ENCODE measurements around the gene C18orf63.

Gene C18orf63

GRCh38 chr18:74378179-74378682 is 62.6 kb downstream of the C18orf63 start:
- no peaks in the 10 kb centered on the region for H3K9me2 ChIP-seq (replicated peaks; ENCODE audit: control insufficient read depth, low read length)
- no peak for TF ChIP-seq EZH2phosphoT487 (IDR thresholded peaks at IDR 0.05; ENCODE audit: borderline replicate concordance, low read length)
- no peak for TF ChIP-seq CTCF (IDR thresholded peaks at IDR 0.05; ENCODE audit: low read depth, low read length, poor library complexity, severe bottlenecking)
- peaks cover 2% of the 10 kb centered on the region; the same call in 1 of the 2 replicates for H3K27me3 ChIP-seq (ENCODE audit: control insufficient read depth, low read length)
- H3K9me3 ChIP-seq (ENCODE audit: control insufficient read depth, insufficient read depth, low read length): no peaks in the 10 kb centered on the region
- no peak overlapping the region for H3K4me2 ChIP-seq (ENCODE audit: low read length)
- no peaks in the 10 kb centered on the region for H3K79me2 ChIP-seq (ENCODE audit: control insufficient read depth, low read length)
- no peak overlapping the region for H3K27ac ChIP-seq (ENCODE audit: low read depth, low read length)
- no peaks in the 10 kb centered on the region for H3F3A ChIP-seq (ENCODE audit: control insufficient read depth, insufficient read depth)
- H3K4me3 ChIP-seq (ENCODE audit: low read length): no peak overlapping the region
- no peaks in the 10 kb centered on the region for H3K36me3 ChIP-seq (ENCODE audit: control insufficient read depth, low read length)
- H3K4me1 ChIP-seq (ENCODE audit: control insufficient read depth, low read length): no peaks in the 10 kb centered on the region
- H4K20me1 ChIP-seq (ENCODE audit: control insufficient read depth, insufficient read depth, low read depth, low read length): no peaks in the 10 kb centered on the region

GRCh38 chr18:74380916-74381315 is 65.3 kb downstream of the C18orf63 start:
- H3K4me2 ChIP-seq (ENCODE audit: low read length): no peak overlapping the region
- no peaks in the 10 kb centered on the region for H4K20me1 ChIP-seq (ENCODE audit: control insufficient read depth, insufficient read depth, low read depth, low read length)
- TF ChIP-seq EZH2phosphoT487 (IDR thresholded peaks at IDR 0.05; ENCODE audit: borderline replicate concordance, low read length): no peak
- TF ChIP-seq CTCF (IDR thresholded peaks at IDR 0.05; ENCODE audit: low read depth, low read length, poor library complexity, severe bottlenecking): no peak
- H3K4me1 ChIP-seq (ENCODE audit: control insufficient read depth, low read length): no peaks in the 10 kb centered on the region
- no peaks in the 10 kb centered on the region for H3K9me3 ChIP-seq (ENCODE audit: control insufficient read depth, insufficient read depth, low read length)
- no peaks in the 10 kb centered on the region for H3K79me2 ChIP-seq (ENCODE audit: control insufficient read depth, low read length)
- no peaks in the 10 kb centered on the region for H3F3A ChIP-seq (ENCODE audit: control insufficient read depth, insufficient read depth)
- peaks cover 2% of the 10 kb centered on the region; the same call in 1 of the 2 replicates for H3K27me3 ChIP-seq (ENCODE audit: control insufficient read depth, low read length)
- H3K27ac ChIP-seq (ENCODE audit: low read depth, low read length): no peak overlapping the region
- no peaks in the 10 kb centered on the region for H3K36me3 ChIP-seq (ENCODE audit: control insufficient read depth, low read length)
- no peak overlapping the region for H3K4me3 ChIP-seq (ENCODE audit: low read length)
- H3K9me2 ChIP-seq (replicated peaks; ENCODE audit: control insufficient read depth, low read length): no peaks in the 10 kb centered on the region

GRCh38 chr18:74381621-74382295 is 66.1 kb downstream of the C18orf63 start:
- TF ChIP-seq EZH2phosphoT487 (IDR thresholded peaks at IDR 0.05; ENCODE audit: borderline replicate concordance, low read length) (no peak), CTCF (IDR thresholded peaks at IDR 0.05; ENCODE audit: low read depth, low read length, poor library complexity, severe bottlenecking) (no peak)

More at GRCh38 chr18:74381621-74382295, 66.1 kb downstream of the C18orf63 start:
- Histone ChIP-seq H3K27me3 (ENCODE audit: control insufficient read depth, low read length) (peaks cover 2% of the 10 kb centered on the region; the same call in 1 of the 2 replicates), H3K79me2 (ENCODE audit: control insufficient read depth, low read length) (no peaks in the 10 kb centered on the region), H3K9me3 (ENCODE audit: control insufficient read depth, insufficient read depth, low read length) (no peaks in the 10 kb centered on the region), H3K4me2 (ENCODE audit: low read length) (no peak overlapping the region), H3K9me2 (replicated peaks; ENCODE audit: control insufficient read depth, low read length) (no peaks in the 10 kb centered on the region), H3K4me1 (ENCODE audit: control insufficient read depth, low read length) (no peaks in the 10 kb centered on the region), H4K20me1 (ENCODE audit: control insufficient read depth, insufficient read depth, low read depth, low read length) (no peaks in the 10 kb centered on the region), H3K27ac (ENCODE audit: low read depth, low read length) (no peak overlapping the region), H3F3A (ENCODE audit: control insufficient read depth, insufficient read depth) (no peaks in the 10 kb centered on the region), H3K36me3 (ENCODE audit: control insufficient read depth, low read length) (no peaks in the 10 kb centered on the region), H3K4me3 (ENCODE audit: low read length) (no peak overlapping the region)

Measured in DOHH2 (cell line).